Stimulated activated CD4-positive, alpha-beta T cell treated with anti-CD3 and anti-CD28 coated beads, Interleukin-1b, Interleukin-23, amount 100 ng/mL, for 4 hours (primary cell): Measurements from ENCODE around the gene PTAFR.
"Not testable (repeated sequence)": the region's sequence is repeated elsewhere in the genome, so short reads cannot be mapped to it uniquely, and the experiment has no call there.

Source experiments
- DNase-seq, 2 donors: peaks; one replicate each; pipeline ENCODE4 v3.0.0-alpha.2; 2020; ENCODE audit warnings: low read depth in 2 of 2

Gene PTAFR

DNA sequence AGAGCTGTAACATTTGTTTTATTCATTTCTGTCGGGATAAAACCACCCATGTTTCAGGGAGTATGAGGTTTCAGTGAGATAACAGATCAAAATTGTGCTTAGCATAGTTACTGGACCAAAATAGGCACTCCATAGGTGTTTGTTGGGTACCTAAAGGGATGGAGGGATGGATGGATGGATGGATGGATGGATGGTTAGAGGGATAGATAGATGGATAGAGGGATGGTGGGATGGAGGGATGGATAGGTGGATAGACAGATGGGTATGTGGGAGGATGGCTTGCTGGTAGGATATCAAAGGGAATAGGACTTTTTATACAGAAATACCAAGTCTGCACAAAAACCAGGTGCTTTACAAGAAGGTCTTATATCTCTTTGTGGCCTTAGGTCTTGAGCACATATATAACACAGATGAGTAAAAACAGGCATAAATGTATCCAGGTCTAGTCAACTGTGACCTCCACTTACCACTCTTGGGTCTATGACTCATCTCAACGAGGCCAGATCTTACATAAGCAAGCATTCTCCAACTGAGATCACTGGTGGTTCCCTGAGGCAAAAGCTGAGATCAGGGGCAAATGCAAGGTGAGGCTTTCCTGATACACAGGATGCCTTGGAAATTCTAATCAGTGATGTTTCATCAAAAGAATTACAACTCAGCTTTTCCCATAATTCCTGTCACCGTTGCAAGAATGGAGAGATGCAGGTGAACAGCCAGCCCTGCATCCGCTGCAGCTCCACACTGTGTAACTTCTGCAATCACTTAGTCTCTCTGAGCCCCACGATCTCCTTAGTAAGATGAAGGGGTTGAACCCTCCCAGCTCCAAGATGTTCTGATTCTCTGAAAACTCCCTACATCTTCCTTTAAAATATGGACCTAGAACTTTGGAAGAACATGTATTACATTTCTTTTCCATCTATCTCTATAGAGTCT lies 32.0 kb downstream of the PTAFR start:
- DNase-seq, result no peak

DNA sequence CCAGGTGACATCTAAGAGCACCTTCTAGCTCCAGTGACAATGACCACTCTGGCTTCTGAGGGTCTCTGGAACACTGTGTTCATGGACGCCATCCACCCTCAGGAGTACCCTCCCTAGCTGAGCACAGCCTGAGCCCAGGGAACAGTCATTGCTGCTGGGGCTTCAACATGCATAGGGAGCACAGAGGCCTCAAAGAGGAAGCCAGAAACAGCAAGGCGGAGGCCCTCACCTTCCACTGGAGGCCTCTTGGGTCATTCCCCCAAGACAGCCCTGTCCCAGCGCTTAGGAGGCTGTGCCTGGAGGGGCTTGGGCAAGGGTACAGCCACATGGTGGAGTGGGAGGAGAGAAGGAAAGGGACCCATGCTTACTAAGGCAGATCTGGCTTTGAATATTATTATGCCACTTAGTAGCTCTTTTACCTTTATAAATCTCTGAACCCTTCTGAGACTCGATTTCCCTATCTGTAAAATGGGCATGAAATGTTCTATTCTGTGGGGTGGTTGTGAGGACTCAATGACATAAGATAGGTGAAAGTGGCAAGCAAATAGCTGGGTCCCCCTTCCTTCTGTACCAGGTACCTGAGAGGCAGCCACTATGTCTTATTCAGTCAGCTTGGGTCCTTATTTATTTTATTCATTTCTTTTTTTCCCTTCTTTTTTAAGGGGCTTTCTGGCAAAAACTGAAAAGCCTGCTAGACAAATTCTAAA lies 32.8 kb downstream of the PTAFR start:
- no peak for DNase-seq

DNA sequence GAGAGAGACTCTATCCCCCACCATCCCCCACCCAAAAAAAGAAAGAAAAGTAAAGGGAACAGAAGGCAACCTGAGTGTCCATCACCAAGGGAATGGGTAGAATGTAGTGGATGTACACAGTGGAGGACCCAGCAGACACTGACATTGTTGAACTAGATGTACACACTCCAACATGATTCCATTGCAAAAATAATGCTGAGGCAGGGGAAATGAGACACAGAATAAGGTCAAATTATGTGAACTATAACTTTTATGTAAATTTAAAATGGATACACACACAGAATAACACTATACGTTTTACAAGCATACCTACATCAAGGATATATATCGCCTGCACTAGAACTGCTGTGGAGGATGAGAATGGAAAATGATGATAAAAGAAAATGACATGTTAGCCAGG lies 34.8 kb downstream of the PTAFR start:
- DNase-seq, result no peak

DNA sequence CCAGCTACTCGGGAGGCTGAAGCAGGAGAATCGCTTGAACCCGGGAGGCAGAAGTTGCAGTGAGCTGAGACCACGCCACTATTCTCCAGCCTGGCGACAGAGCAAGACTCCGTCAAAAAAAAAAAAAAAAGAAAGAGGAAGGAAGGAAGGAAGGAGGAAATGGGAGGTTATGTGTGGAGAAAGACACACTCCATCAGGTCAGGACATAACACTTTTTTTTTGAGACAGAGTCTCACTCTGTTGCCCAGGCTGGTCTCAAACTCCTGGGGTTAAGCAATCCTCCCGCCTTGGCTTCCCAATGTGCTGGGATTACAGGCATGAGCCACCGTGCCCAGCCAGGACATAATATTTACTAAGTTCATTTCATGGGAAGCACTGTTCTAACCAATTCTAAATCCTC lies 36.6 kb downstream of the PTAFR start:
- not testable (repeated sequence) for DNase-seq

DNA sequence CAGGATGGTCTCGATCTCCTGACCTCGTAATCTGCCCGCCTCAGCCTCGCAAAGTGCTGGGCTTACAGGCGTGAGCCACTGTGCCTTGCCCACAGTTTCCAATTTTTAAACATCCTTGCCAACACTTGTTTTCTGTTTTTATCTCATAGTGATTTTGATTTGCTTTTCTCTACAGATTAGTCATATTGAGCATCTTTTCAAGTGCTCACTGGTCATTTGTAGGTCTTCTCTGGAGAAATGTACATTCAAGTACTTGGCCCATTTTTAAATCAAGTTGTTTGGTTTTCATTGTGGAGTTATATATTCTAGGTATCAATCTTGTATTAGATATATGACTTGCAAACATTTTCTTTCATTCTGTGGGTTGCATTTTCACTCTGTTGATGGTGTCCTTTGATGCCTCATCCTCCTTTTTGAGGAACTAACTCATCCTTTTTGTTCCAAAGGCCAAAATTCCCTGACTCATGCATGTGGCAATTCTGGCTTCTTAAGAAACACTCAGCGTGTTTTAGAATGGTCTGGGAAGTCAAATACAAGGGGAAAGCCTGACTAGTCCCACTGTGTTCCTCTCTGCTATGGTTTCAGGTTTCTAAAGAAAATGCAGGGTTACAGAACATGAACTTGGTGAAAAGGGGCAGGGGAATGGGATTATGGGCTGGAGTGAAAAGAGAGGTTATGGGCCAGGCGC lies 37.3 kb downstream of the PTAFR start:
- no peak for DNase-seq

DNA sequence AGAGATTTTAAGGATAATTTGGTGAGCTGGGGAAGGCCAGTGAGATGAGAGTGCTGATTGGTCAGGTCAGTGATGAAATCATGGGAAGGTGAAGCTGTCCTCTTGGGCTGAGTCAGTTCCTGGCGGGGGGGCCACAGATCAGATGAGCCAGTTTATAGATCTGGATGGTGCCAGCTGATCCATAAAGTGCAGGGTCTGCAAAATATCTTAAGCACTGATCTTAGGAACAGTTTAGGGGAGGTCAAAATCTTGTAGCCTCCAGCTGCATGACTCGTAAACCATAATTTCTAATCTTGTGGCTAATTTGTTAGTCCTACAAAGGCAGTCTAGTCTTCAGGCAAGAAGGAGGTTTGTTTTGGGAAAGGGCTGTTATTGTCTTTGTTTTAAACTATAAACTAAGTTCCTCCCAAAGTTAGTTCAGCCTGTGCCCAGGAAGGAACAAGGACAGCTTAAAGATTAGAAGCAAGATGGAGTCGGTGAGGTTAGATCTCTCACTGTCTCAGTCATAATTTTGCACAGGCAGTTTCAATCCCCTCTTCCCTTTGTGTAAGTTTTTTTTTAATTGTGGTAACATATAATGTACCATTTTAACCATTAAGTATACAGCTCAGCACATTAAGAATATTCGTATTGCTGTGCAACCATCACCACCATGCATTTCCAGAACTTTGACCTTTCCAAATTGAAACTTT lies 39.4 kb downstream of the PTAFR start:
- DNase-seq, result no peak

DNA sequence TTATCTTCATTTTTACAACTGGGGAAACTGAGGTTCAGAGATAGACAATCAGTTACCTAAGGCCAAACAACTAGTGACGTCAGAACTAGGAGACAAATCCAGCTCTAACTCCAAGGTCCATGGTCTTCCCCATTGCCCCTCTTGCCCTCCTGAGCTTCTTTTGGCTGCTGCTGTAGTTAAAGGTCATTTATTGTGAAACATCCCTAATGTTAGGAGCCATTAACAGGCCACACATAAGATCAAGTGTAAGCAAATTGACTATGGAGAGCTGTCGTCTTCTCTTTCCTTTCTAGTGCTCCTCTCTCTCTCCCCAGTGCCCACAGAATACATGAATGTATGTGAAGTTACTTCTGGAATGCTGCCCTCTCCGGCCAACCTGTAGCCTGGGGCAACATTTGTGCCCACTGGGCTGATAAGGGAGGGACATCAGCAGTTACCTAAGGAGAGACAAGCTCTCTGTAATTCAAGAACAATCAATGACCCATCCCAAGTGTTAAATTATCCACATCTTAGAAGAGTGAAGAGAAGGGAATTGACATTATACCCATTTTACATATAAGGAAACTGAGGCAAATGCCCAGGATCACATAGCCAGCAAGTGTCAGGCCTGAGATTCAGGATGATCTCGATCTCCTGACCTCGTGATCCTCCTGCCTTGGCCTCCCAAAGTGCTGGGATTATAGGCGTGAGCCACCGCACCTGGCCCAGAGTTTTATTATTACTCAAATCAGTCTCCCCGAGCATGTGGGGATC lies 40.1 kb downstream of the PTAFR start:
- DNase-seq, result no peak

DNA sequence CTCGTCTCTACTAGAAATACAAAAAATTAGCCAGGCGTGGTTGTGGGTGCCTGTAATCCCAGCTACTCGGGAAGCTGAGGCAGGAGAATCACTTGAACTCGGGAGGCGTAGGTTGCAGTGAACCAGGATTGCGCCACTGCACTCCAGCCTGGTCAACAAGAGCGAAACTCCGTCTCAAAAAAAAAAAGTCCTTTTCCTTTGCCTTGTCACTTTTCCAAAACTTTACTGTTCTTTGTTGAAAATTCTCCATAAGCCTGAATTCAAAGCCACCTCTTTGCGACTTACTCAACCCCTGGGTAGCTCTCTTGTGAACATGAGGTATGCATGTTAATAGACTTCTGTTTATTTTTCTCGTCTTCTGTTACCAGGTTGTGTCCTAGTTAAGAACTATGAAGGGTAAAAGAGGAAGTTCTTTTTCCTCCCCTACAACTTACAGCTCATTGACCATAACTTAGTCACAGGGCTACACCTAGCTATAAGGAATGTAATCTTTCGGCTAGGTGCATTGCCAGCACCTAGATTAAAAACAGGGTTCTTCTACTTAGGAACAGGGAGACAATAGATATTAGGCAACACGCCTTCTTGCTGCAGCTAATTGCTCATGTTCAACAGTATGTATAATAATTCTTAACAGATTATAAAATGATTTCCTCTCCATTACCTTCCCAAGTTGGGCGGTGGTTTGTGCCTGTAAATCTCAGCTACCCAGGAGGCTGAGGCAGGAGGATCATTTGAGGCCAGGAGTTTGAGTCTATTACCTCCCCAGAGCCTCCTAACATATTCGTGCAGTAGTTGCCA lies 40.9 kb downstream of the PTAFR start:
- DNase-seq, result no peak

DNA sequence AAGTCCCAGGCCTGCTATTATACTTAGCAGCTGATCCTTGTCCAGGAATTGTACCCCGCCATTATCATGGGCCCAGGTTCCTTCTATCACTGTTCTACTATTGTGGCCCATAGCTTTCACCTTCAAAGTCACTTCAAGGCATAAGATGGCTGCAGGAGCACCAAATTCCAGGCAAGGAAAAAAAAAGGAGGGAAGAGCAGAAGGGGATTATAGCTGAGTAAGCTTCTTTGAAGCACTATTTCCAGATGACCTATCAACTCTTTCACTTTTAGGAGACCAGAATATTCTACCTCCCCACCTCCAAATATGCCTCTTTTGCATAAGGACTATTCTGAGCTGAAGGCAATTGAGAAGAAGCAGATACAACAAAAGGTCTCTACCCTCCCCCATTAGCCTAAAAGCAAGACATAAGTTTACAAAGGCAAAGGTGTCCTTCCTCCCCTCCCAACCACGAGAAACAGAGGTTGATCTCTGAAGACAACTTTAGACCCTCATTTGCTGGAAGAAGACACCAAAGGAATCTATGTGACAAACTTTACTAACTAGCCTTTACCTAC lies 41.8 kb downstream of the PTAFR start:
- no peak for DNase-seq

DNA sequence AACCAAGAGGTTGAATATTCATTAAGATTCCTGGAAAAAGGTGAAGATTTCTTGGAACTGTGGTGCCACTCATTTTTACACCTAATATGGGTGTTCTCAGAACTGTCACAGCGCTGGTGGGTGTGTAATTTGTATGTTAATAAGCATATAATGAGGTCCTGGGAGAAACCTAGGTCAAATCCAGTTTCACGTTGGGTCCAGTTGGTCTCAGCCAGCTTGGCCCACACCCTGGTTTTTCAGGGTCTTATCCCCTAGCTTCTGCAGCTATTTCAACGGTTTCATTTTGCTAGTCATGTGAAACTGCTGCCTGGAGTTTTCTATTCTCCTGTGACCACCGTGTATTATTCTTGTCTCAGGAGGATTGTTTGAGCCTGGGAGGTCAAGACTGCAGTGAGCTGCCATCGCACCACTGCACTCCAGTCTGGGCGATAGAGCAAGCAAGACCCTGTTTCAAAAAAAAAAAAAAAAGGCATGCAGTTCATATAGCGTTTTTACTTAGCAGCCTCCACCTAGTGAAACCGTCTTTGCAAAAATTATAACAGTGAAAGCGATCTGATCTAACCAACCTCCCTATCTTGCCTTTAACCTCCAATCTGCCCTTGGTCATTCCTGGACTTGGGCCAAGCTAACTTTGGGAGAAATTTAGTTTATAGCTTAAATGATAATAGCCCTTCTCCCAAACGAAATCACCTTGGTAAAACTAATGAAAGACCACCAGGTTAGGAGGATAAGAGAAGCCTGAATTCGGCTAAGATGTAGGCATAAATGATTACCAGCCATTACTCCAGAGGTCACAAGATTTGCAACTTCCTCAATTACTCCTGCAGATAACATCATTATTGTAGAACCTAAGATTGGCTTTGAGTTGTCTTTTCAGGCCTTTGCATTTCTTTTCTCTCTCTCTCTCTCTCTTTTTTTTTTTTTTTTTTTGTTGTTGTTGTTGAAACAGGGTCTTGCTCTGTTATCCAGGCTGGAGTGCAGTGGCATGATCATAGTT lies 44.0 kb downstream of the PTAFR start:
- no peak for DNase-seq

DNA sequence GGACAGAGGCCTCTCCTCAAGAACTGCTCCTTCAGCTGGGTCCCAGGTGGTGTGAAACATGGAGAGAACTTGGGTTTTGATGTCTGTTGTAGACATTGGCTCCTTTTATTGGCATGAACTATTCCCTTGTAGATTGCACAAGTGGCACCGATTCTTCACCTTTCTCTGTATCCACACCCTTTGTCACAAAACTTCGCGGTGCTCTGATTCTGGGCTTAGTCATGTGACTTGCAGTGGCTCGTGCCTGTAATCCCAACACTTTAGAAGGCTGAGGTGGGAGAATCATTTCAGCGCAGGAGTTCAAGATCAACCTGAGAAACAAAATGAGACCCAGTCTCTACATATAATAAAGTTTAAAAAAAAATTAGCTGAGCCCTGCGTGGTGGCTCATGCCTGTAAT lies 45.6 kb downstream of the PTAFR start:
- no peak for DNase-seq

DNA sequence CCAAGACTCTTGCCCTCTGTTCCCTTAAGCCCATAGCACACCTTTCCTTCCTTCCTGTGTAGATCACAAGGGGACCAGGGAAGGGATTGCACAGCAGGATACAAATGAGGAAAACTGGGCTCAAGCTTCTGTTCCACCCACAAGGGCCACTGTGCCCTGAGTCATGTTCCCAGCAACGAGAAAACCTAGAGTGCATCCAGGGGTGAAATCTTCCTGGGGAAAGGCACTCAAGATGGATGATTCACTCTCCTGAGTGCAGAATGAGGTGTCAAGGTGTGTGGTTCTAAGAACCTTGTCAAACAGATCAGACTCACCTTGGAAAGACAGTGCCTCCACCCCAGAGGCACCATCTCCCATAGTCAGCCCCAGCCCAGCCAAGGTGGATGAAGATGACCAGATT lies 47.3 kb downstream of the PTAFR start:
- no peak for DNase-seq

DNA sequence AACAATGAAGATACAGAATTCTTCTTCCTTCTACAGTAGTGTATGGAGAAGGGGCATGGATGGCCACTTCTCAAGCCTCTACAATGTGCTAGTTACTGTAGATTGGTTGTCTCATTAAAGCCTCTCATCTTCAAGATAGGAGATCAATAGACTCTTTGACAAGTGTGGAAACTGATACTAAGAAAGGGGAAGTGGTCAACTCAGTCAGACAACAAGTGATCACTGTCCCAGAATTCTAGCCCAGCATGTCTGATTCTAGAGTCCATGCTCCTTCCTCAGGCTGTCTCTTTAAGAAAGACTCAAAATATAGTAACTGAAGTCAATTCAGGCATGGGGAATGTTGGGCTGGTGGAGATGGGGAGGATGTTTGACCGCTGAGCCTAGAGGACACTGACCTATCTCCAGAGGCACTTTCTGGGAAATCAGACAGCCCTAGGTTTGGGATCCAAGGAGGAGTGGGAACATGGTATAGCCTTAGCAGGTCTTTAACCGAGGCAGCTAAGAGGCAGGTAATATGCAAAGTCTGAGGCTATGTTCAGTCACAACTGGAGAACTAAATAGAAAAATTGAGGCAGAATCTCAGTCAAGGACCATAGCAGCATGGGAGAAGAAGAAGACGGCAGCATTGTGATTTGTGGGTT lies 48.8 kb downstream of the PTAFR start:
- DNase-seq, result no peak

DNA sequence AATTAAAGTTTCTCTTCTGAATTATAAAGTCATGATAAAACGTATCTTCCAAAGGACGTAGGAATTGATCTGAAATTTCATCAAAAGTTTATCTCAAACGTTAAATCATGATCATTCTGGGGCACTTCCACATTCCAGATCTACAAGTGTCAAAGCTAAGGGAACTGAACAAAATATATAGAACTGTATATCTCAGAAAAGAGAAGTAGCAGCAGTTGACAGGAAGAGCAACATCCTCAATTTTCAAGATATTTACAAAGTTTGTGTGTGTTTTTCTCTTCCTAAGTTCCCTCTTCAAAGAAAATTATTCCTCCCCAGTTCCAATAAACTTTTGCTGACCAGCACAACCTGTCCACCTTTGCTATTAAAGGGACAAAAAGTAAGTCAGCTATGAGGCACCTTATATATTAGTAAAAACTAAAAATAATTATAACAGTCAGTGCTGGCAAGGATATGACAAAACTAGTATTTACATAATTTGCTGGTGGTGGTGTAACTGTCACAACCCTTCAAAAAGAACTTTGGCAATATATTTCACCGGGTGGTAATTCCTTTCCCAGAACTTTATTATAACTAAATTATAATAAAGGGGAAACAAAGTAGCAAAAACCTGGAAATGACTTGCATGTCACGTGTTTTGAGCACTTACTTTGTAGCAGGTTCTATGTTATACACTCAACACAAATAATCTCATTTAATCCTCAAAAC lies 49.6 kb downstream of the PTAFR start:
- DNase-seq, result no peak

DNA sequence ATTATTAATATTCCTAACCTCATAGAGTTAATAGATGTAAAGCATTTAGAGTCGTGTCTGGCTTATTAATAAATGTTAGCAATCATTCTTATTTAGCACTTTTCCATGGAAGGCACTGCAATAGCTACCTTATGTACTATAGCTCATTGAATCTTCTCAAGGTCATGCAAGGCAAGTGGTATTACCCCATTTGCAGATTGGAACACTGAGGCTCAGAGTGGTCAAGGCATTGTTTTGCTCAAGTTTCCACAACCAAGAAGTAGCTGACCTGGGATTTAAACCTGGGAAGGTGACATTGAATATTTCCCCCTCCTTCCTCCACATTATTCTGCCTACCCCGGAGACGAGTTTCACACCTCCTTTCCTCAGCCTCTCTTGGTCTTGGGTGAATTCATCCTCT lies 50.3 kb downstream of the PTAFR start:
- DNase-seq, result no peak

DNA sequence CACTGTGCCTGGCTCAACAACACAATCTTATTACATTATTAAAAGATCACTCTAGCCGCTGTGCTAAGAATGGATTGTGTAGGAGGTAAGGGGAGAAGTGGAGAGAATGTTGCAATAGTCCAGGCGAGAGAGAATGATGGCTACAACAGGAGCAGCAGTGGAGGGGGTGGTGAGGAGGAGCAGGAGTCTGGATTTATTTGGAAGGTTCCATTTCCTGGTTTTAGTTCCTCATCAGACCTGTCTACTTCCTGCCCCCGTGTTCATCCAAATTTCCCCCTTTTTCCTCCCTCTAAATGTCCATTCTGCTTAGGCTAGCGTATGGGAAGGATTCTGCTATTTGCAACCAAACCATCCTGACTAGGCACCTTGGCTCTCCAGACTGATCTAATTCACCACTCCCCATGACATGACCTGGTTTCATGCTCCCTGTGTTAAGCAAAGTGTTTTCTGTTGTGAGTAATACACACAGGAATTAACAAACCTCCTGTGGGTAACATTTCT lies 53.0 kb downstream of the PTAFR start:
- no peak for DNase-seq

DNA sequence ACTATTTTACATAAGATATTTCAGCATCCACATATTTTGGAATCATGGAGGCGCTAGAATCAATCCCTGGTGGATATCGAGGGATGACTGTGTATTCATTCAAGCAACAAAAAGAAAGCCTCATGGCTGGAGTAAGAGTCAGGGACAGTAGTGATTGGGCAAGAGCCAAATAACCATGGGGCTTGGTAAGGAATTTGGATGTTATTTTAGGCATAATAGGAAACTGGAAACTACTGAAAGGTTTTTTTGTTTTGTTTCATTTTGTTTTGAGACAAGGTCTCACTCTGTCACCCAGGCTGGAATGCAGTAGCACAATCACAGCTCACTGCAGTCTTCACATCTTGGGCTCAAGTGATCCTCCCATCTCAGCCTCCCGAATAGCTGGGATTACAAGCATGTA lies 54.3 kb downstream of the PTAFR start:
- DNase-seq, result no peak

DNA sequence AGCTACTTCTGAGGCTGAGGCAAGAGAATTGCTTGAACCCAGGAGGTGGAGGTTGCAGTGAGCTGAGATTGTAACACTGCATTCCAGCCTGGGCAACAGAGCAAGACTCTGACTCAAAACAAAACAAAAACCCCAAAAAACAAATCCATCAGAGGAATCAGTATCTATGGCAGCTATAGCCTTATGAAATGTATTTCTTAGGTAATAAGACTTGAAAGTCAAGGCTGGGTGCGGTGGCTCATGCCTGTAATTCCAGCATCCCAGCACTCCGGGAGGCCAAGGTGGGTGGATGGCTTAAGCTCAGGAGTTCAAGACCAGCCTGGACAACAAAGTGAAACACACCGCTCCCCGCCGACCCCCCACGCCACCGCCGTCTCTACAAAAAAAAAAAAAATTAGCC lies 56.9 kb downstream of the PTAFR start:
- no peak for DNase-seq
